HG03460 (cell line): Measurements from ENCODE around the gene FGF9.

Experiments
- ATAC-seq: cut with Tn5 transposase; IDR thresholded peaks from one replicate; pipeline ENCODE4 v1.9.1; 2021; ENCODE audit not compliant: unreplicated experiment

The FGF9 gene

GRCh38 chr13:21703846-21704245, 33.0 kb downstream of the FGF9 start:
- ATAC-seq = no peak

DNA sequence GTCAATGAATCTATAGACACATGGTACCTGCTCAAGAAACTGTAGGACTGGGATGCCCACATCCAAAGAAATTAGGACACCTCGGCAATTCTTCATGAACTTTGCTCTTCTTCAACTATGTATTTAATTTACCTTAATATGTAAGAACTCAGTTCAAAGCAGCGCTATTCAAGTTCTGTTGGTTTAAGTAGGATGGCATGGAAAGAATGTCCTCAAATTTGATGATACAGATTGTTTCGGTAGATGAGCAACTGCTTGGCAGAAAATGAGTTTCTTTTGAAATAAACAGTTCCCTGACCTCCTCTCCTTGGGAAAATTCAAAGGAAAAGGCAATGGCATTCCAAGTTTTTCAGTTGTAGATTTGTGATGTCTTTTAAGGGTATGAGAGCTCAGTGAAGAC, 36.7 kb downstream of the FGF9 start:
- ATAC-seq = no peak

- ATAC-seq = no peak
Measured at GRCh38 chr13:21709697-21710096, 38.8 kb downstream of the FGF9 start.

DNA sequence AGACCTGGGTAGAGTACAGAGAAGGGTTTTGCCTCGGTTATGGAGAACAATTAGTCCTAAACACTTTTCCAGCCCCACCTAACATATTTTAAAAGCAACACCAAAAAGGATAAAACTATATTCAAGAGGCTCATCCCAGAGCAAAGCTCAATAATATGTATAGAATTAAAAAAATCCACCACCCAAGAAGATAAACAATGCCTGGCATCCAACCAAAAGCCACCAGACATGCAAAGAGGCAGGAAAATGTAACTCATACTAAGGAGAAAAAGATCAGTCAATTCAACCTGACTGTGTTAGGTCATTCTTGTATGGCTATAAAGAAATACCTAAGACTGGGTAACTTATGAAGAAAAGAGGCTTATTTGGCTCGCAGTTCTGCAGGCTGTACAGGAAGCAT, 39.3 kb downstream of the FGF9 start:
- no peak for ATAC-seq

GRCh38 chr13:21717817-21718216, 46.9 kb downstream of the FGF9 start:
- ATAC-seq = no peak

DNA sequence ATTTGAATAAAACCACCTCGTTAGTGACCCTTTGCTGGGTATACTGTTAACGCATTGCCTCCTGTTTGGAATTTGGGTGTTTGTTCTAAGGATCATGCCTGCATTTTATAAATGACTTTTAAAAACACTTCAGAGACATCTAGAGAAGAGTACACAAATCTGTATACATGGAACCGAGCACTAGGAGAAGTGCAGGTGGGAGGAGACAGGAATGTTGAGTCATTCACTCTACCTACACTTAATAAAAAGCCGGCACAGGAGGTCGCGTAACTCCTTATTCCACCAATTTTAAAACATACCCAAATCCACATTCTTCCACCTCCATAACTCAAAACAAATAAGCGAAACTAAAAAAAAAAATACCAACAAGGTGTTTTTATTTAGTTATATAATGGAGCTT, 48.6 kb downstream of the FGF9 start:
- no peak for ATAC-seq

- no peak for ATAC-seq
Measured at GRCh38 chr13:21723807-21724505, 53.1 kb downstream of the FGF9 start.

- no peak for ATAC-seq
Measured at GRCh38 chr13:21730186-21730880, 59.5 kb downstream of the FGF9 start.

DNA sequence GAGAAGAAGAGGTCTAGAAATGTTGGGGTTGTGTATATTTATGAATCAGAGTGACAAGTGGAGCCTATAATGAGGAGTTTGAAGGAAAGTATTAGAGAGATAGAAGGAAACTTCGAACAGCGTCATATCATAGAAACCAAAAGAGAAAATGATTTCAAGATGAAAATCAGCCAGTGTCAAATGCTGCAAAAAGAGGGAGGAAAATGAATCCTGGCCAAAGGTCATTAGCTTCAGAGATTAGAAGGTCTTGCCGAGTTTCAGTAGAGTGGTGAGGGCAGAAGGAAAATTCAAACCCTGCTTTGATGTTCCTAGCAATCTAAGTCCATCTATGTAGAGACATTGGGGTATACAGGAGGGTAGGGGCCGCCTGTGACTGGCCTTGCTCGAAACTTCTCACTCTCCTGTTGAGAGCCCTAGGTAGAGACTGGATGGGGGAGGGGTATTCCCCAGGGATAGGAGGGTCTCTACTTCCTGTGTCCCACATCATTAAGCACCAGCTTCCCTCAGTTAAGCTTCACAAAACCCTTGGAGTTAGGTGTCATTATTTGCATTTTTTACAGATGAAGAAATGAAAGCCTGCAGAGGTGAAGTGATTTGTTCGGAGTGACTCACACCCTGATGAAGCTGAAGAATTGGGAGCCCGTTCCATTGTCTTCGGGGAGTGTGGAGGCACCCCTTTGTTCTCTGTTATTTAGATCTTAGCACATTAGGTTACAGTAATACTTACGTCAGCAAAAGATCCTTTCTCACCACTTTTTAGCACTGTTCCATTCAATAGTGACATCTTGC, 62.8 kb downstream of the FGF9 start:
- no peak for ATAC-seq

- no peak for ATAC-seq
Measured at GRCh38 chr13:21734961-21735360, 64.1 kb downstream of the FGF9 start.

DNA sequence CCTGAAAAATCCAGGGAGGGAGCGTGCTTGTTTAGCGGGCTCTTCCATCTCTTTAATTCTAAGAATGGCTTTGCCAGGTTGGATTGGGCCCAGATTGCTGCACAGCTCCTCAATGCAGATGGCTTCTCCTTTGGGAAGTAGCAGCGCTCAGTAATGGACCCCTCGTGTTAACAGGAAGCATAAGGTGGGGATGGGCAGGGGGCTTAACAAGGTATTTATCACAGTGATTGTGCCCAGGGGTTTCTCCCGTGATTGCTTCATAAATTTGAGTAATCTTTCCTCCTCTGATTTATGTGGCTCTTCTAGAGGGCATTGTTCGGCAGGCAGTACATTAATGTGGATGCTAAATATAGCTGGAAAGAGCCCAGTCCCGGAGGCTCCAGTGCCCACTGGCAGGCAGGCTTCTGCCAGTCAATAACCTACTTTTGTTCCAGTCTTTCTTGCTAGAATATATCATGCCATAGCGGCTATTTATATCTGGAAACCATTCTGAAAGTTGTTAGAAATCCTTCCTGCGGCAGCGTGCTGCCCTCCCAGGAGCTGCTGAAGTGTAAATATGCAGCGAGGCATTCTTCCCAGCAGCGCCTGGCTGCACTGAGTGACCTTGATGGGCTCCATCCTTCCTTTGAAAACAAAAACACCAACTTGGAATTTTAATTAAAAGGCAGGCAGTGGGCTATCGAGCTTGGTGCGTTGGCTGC, 65.0 kb downstream of the FGF9 start:
- no peak for ATAC-seq

DNA sequence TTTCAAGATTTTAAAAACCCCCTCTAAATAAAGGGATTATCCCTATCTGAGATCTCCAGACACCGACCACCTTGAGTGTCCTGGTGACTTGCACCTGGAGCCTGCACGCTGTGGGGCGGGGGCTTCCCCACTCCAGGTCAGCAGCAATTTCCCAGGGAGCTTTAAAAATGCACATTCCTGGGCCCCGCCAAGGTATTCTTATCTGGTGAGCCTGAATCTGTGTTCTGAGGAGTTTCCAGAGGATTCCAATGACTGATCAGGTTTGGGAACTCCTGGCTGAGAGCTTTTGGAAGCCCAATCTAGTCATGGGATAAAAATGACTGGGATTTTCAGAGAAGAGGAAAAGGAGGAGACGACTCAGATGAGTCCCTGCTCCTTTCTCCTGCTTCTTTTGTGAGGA, 66.1 kb downstream of the FGF9 start:
- ATAC-seq = no peak

DNA sequence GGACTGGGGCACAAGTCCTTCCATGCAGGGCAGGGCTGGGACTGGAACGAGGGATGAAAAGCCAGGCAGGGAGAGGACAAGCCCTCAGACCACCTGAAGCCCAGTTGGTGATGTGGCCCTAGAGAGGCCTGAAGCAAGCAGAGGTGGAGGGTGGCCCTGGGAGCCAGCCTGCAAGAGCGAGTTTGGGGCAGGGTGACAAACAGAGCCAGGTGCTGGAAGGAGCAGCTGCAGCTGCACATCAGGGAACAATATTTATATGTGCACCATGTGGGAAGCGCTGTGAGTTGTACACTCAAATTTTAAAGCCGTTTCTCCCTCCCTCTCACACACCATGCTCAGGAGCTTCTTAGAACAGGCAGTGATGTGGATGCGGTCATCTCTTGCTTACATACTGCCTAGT, 67.8 kb downstream of the FGF9 start:
- ATAC-seq = no peak

DNA sequence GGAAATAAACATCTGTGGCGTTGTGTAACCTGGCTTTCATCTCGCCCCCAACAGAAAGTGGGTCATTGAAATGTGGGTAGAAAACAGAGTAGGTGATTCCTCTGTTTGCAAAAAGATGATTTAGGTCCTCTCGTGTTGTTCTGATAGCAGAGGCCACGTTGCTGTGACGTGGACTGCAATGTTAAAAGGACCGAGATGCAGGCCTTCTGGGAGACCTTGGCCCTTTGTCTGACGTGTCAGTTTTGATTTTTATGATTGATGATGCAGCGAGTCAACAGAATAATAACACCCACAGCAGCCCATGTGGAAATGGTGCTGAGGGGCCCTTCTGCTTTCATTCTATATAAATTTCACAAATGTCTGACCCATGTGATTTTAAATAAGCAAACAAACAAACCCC, 68.9 kb downstream of the FGF9 start:
- no peak for ATAC-seq

GRCh38 chr13:21741396-21741979, 70.6 kb downstream of the FGF9 start:
- no peak for ATAC-seq

DNA sequence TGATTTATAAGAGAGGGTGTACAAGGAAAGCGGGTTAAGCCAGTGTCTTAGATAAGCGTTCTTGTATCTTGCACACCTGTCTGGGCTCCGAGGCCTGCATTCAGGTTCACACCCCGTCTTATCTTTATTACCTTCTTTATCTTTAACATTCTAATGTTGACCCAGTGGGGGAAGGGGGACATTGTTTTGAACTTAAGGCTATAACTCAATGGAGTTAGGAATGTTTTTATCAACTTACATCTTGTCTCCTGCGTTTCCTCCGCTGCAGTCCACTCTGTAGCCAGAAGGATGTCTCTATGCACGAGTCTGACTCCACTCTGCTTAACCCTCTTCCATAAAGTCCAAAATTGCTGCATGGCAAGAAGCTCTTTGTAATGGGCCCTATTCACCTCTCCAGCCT, 71.2 kb downstream of the FGF9 start:
- no peak for ATAC-seq

GRCh38 chr13:21744149-21744548, 73.3 kb downstream of the FGF9 start:
- no peak for ATAC-seq

- ATAC-seq = no peak
Measured at GRCh38 chr13:21745307-21745706, 74.4 kb downstream of the FGF9 start.

DNA sequence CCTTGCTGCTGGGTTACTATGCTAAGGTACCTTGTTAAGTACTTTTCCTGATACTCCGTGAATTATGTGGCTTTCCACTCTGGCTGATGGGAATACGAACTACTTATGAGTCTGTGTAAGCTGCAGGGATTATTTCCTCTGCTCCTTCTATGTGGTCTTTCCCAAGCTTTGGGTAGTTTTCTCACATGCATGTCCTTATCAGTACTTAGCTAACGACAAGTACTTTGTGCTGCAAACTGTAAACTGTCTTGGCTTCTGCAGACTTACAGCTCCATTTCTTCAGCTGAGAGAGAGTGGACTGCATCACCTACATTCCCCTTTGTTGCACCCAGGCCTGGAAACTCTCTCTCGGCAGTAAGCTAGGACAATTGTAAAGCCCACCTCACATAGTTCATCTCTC, 76.6 kb downstream of the FGF9 start:
- no peak for ATAC-seq

- ATAC-seq = no peak
Measured at GRCh38 chr13:21748166-21748565, 77.3 kb downstream of the FGF9 start.

DNA sequence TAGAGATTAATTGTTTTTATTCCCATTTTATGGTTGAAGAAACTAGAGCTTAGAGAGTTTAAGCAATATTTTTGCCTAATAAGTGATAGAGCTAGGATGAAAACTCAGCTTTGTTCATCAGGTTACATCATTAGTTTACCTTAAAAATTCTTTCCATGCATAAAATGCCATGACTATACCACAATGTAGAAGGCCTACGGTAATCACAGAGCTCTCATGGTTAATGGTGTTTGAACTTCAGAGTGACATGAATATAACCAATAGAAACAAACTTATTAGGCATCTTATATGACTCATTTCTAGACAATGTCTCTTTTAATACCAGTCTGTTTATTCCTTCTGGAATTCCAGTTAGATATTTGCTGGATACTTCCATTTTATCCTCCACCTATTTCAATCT, 78.5 kb downstream of the FGF9 start:
- no peak for ATAC-seq
